ENCODE results near the gene KRT6B. TPM values are rescaled to one million over a fixed set of nuclear protein-coding genes. Genes with fewer than 3 reads are reported as not detected.

KRT6B gene
- total RNA-seq, 1 donor from 2014 or later, result not detected

- H3K27me3 Mint-ChIP-seq, result peaks cover 23% of the 10 kb centered on the region
- TF ChIP-seq CTCF (IDR thresholded peaks at IDR 0.05), result no peak
- intact Hi-C loops (cut with micrococcal nuclease), result no loop called here
- H3K36me3 Mint-ChIP-seq (ENCODE audit: low read depth), result no peaks in the 10 kb centered on the region
- CTCF ChIA-PET, result no interaction called here
- H3K27ac Mint-ChIP-seq, result no peak overlapping the region
- no peak for ATAC-seq (ENCODE audit: low read depth)
- no peak for DNase-seq
- POLR2A ChIA-PET, result no interaction called here
- no peak overlapping the region for H3K4me3 Mint-ChIP-seq
- no peaks in the 10 kb centered on the region for H3K4me1 Mint-ChIP-seq
- H3K9me3 Mint-ChIP-seq, result no peaks in the 10 kb centered on the region
Measured at GRCh38 chr12:52439845-52440244, 12.1 kb downstream of the KRT6B start.

GRCh38 chr12:52439420-52439819 is 12.5 kb downstream of the KRT6B start:
- TF ChIP-seq CTCF (IDR thresholded peaks at IDR 0.05), result no peak

GRCh38 chr12:52438305-52439301 is 13.3 kb downstream of the KRT6B start:
- ATAC-seq (ENCODE audit: low read depth) (no peak), DNase-seq (no peak)
- no peak overlapping the region for H3K4me3 Mint-ChIP-seq
- no peak overlapping the region for H3K27ac Mint-ChIP-seq
- no peak for TF ChIP-seq CTCF (IDR thresholded peaks at IDR 0.05)
- ChIA-PET CTCF (no interaction called here), POLR2A (no interaction called here)
- no peaks in the 10 kb centered on the region for H3K4me1 Mint-ChIP-seq
- H3K27me3 Mint-ChIP-seq, result peaks cover 22% of the 10 kb centered on the region
- intact Hi-C loops (cut with micrococcal nuclease), result no loop called here
- H3K9me3 Mint-ChIP-seq, result no peaks in the 10 kb centered on the region
- H3K36me3 Mint-ChIP-seq (ENCODE audit: low read depth), result no peaks in the 10 kb centered on the region

More at GRCh38 chr12:52439420-52439819, 12.5 kb downstream of the KRT6B start:
- POLR2A ChIA-PET, result no interaction called here
- no peak for DNase-seq
- Mint-ChIP-seq H3K4me1 (no peaks in the 10 kb centered on the region), H3K27ac (no peak overlapping the region), H3K36me3 (ENCODE audit: low read depth) (no peaks in the 10 kb centered on the region), H3K9me3 (no peaks in the 10 kb centered on the region), H3K27me3 (peaks cover 25% of the 10 kb centered on the region), H3K4me3 (no peak overlapping the region)
- CTCF ChIA-PET, result no interaction called here
- ATAC-seq (ENCODE audit: low read depth), result no peak
- intact Hi-C loops (cut with micrococcal nuclease), result no loop called here

- no peaks in the 10 kb centered on the region for H3K4me1 Mint-ChIP-seq
- no peak for TF ChIP-seq CTCF (IDR thresholded peaks at IDR 0.05)
- intact Hi-C loops (cut with micrococcal nuclease), result no loop called here
- ChIA-PET POLR2A (no interaction called here), CTCF (no interaction called here)
- no peaks in the 10 kb centered on the region for H3K36me3 Mint-ChIP-seq (ENCODE audit: low read depth)
- H3K9me3 Mint-ChIP-seq, result no peaks in the 10 kb centered on the region
- H3K27ac Mint-ChIP-seq, result no peak overlapping the region
- peaks cover 18% of the 10 kb centered on the region for H3K27me3 Mint-ChIP-seq
- DNase-seq (no peak), ATAC-seq (ENCODE audit: low read depth) (no peak)
- H3K4me3 Mint-ChIP-seq, result no peak overlapping the region
Measured at GRCh38 chr12:52437508-52437907, 14.4 kb downstream of the KRT6B start.

GRCh38 chr12:52436828-52437474 is 15.0 kb downstream of the KRT6B start:
- H3K4me1 Mint-ChIP-seq, result no peaks in the 10 kb centered on the region
- H3K36me3 Mint-ChIP-seq (ENCODE audit: low read depth), result no peaks in the 10 kb centered on the region
- no peak overlapping the region for H3K4me3 Mint-ChIP-seq
- no peak overlapping the region for H3K27ac Mint-ChIP-seq
- DNase-seq (no peak), ATAC-seq (ENCODE audit: low read depth) (no peak)
- H3K9me3 Mint-ChIP-seq, result no peaks in the 10 kb centered on the region
- peaks cover 14% of the 10 kb centered on the region for H3K27me3 Mint-ChIP-seq
- intact Hi-C loops (cut with micrococcal nuclease), result no loop called here
- POLR2A ChIA-PET, result no interaction called here
- TF ChIP-seq CTCF (IDR thresholded peaks at IDR 0.05), result no peak
- CTCF ChIA-PET, result no interaction called here
